Esophagus muscularis mucosa (tissue), 4 donors: ENCODE data around the gene COL26A1. TPM values are rescaled to one million over a fixed set of nuclear protein-coding genes. Genes with fewer than 3 reads are reported as not detected.

Source experiments
- DNase-seq: peaks from one replicate; pipeline ENCODE4 v3.0.0-alpha.2; 2017; ENCODE audit errors: extremely low spot score
- H3K27ac ChIP-seq, 4 donors: fragments of 200-600 bp; sonication (generic); replicated peaks in 1 of 4; 1 replicate in 3 of 4; 2 replicates in 1 of 4; pipeline ENCODE4 v1.5.1; 2016 to 2019; ENCODE audit warnings: mild to moderate bottlenecking in 1 of 4
- H3K27me3 ChIP-seq, 4 donors: fragments of 200-600 bp; sonication (generic); one replicate each; pipeline versions ENCODE4 v1.5.1 to v1.6.0; 2016 to 2019
- H3K36me3 ChIP-seq, 4 donors: fragments of 200-600 bp; sonication (generic); one replicate each; pipeline ENCODE4 v1.5.1; 2016 to 2019
- H3K4me1 ChIP-seq, 4 donors: fragments of 200-600 bp; sonication (generic); one replicate each; pipeline ENCODE4 v1.5.1; 2016 to 2019
- H3K4me3 ChIP-seq, 4 donors: fragments of 200-600 bp; sonication (generic); 1 replicate in 2 of 4; 2 replicates in 2 of 4; pipeline ENCODE4 v1.5.1; 2016 to 2019; ENCODE audit warnings: mild to moderate bottlenecking in 4 of 4, moderate library complexity in 1 of 4
- H3K9me3 ChIP-seq, 4 donors: fragments of 200-600 bp; sonication (generic); 1 replicate in 3 of 4; 2 replicates in 1 of 4; pipeline ENCODE4 v1.5.1; 2016 to 2019
- CTCF ChIP-seq, 3 experiments: fragments of 200-600 bp in 2 of 3; fragments of 450-650 bp in 1 of 3; sonication (generic) in 2 of 3; IDR thresholded peaks; one replicate each; pipeline ENCODE4 v1.5.1; 2017 to 2019; ENCODE audit warnings: antibody characterized with exemption in 3 of 3, mild to moderate bottlenecking in 2 of 3, moderate library complexity in 1 of 3
- EP300 ChIP-seq: sonication (generic); formaldehyde crosslinking; IDR thresholded peaks from one replicate; pipeline ENCODE4 v1.6.1; 2017; ENCODE audit warnings: antibody characterized with exemption
- POLR2A ChIP-seq: fragments of 450-650 bp; IDR thresholded peaks from one replicate; pipeline ENCODE4 v1.6.1; 2017; ENCODE audit warnings: antibody characterized with exemption, moderate library complexity, mild to moderate bottlenecking, low read depth
- POLR2AphosphoS5 ChIP-seq, 2 donors: sonication (generic); formaldehyde crosslinking; IDR thresholded peaks; one replicate each; pipeline ENCODE4 v1.6.1; 2017; ENCODE audit warnings: antibody characterized with exemption in 2 of 2
- WGBS: methylation state at CpG from one replicate; pipeline ENCODE4 v1.1.5; 2018; 5-methylcytosine and 5-hydroxymethylcytosine counted together
- intact Hi-C: fragments of 100-400 bp; cut with DNase I; formaldehyde crosslinking; loops from one replicate; pipeline ENCODE4 v1.15.1; 2023
- total RNA-seq, 4 donors: library from RNA; depleted of rRNA; stranded (reverse); fragments of >200 nt; gene quantifications; one replicate each; pipeline versions ENCODE4 v1.1.0 to v1.2.1, GENCODE V29; 2016

Gene COL26A1
- total RNA-seq, 4 donors from 2014 or later = not detected

GRCh38 chr7:101533103-101533465 lies 170.4 kb downstream of the COL26A1 start:
- intact Hi-C loops = loop anchor here (10.0 kb wide), 1 partner anchor 168 kb away; the partner anchor contains the start of gene COL26A1
- TF ChIP-seq EP300 = no peak
- TF ChIP-seq POLR2AphosphoS5 (IDR thresholded peaks at IDR 0.05) = no peak
- TF ChIP-seq CTCF (IDR thresholded peaks at IDR 0.05) = no peak
- H3K4me1 ChIP-seq = peaks cover 0 to 5% (median 2%) of the 10 kb centered on the region in 4 donors
- H3K27ac ChIP-seq = no peak overlapping the region
- no peaks in the 10 kb centered on the region for H3K36me3 ChIP-seq
- 95% methylated on average over 7 of the region's 7 CpGs for WGBS
- H3K9me3 ChIP-seq = no peaks in the 10 kb centered on the region
- H3K27me3 ChIP-seq = peaks cover 0 to 11% (median 0%) of the 10 kb centered on the region in 4 donors
- DNase-seq = no peak
- no peak overlapping the region for H3K4me3 ChIP-seq

GRCh38 chr7:101534015-101534803 lies 171.5 kb downstream of the COL26A1 start:
- TF ChIP-seq POLR2AphosphoS5 (IDR thresholded peaks at IDR 0.05) = no peak
- 79% methylated on average over 7 of the region's 8 CpGs for WGBS
- no peak for DNase-seq
- Histone ChIP-seq H3K9me3 (no peaks in the 10 kb centered on the region), H3K4me3 (no peak overlapping the region), H3K4me1 (peaks cover 0 to 8% (median 4%) of the 10 kb centered on the region in 4 donors), H3K27me3 (peaks cover 0 to 19% (median 0%) of the 10 kb centered on the region in 4 donors), H3K36me3 (no peaks in the 10 kb centered on the region), H3K27ac (no peak overlapping the region)
- intact Hi-C loops = loop anchor here (10.0 kb wide), 1 partner anchor 169 kb away; the partner anchor contains the start of gene COL26A1

GRCh38 chr7:101534873-101535272 lies 172.2 kb downstream of the COL26A1 start:
- no peak for TF ChIP-seq POLR2A
- TF ChIP-seq POLR2AphosphoS5 (IDR thresholded peaks at IDR 0.05) = no peak
- no peak for TF ChIP-seq EP300
- no peak for TF ChIP-seq CTCF (IDR thresholded peaks at IDR 0.05)
- Histone ChIP-seq H3K36me3 (no peaks in the 10 kb centered on the region), H3K27me3 (peaks cover 0 to 19% (median 0%) of the 10 kb centered on the region in 4 donors), H3K4me1 (peaks cover 0 to 8% (median 4%) of the 10 kb centered on the region in 4 donors), H3K4me3 (no peak overlapping the region), H3K27ac (no peak overlapping the region), H3K9me3 (no peaks in the 10 kb centered on the region)
- 89% methylated on average over 11 of the region's 11 CpGs for whole genome bisulfite sequencing
- intact Hi-C loops = loop anchor here (10.0 kb wide), 1 partner anchor 170 kb away; the partner anchor contains the start of gene COL26A1
- DNase-seq = no peak

GRCh38 chr7:101535351-101535751 lies 172.7 kb downstream of the COL26A1 start:
- H3K27ac ChIP-seq = no peak overlapping the region
- H3K9me3 ChIP-seq = no peaks in the 10 kb centered on the region
- WGBS = 45% methylated on average over 3 of the region's 7 CpGs
- H3K4me1 ChIP-seq = peaks cover 0 to 8% (median 4%) of the 10 kb centered on the region in 4 donors
- intact Hi-C loops = loop anchor here (10.0 kb wide), 1 partner anchor 171 kb away; the partner anchor contains the start of gene COL26A1
- H3K36me3 ChIP-seq = no peaks in the 10 kb centered on the region
- H3K27me3 ChIP-seq = peaks cover 0 to 19% (median 0%) of the 10 kb centered on the region in 4 donors
- no peak for DNase-seq
- TF ChIP-seq CTCF (IDR thresholded peaks at IDR 0.05) (no peak), EP300 (no peak), POLR2A (no peak), POLR2AphosphoS5 (IDR thresholded peaks at IDR 0.05) (no peak)
- no peak overlapping the region for H3K4me3 ChIP-seq

GRCh38 chr7:101536232-101536631 lies 173.6 kb downstream of the COL26A1 start:
- intact Hi-C loops = loop anchor here (10.0 kb wide), 1 partner anchor 171 kb away; the partner anchor contains the start of gene COL26A1
- WGBS = 72% methylated on average over 6 of the region's 6 CpGs
- peaks cover 0 to 19% (median 0%) of the 10 kb centered on the region in 4 donors for H3K27me3 ChIP-seq
- H3K36me3 ChIP-seq = no peaks in the 10 kb centered on the region
- TF ChIP-seq POLR2AphosphoS5 (IDR thresholded peaks at IDR 0.05) (no peak), POLR2A (no peak), EP300 (no peak), CTCF (IDR thresholded peaks at IDR 0.05) (no peak)
- peaks cover 0 to 8% (median 4%) of the 10 kb centered on the region in 4 donors for H3K4me1 ChIP-seq
- H3K9me3 ChIP-seq = no peaks in the 10 kb centered on the region
- no peak overlapping the region for H3K4me3 ChIP-seq
- DNase-seq = no peak
- no peak overlapping the region for H3K27ac ChIP-seq
